H1 (cell line): Measurements from ENCODE around the gene EVI2A. TPM values are rescaled to one million over a fixed set of nuclear protein-coding genes. Genes with fewer than 3 reads are reported as not detected.

Experiments used
- EGR1 ChIP-seq: IDR thresholded peaks from 2 replicates; pipeline ENCODE4 v1.6.1; 2011; ENCODE audit warnings: low read depth, low read length, borderline replicate concordance
- EP300 ChIP-seq, 2 experiments: IDR thresholded peaks; 1 replicate in 1 of 2; 2 replicates in 1 of 2; pipeline ENCODE4 v1.6.1; 2011 to 2012; ENCODE audit warnings: low read depth in 2 of 2, low read length in 2 of 2, mild to moderate bottlenecking in 2 of 2, borderline replicate concordance in 1 of 2, inconsistent platforms in 1 of 2, moderate library complexity in 1 of 2
- TAF7 ChIP-seq: optimal IDR thresholded peaks from 2 replicates; pipeline ENCODE3; 2011; ENCODE audit warnings: low read depth, mild to moderate bottlenecking, inconsistent platforms, low read length, moderate library complexity, borderline replicate concordance
- polyA plus RNA-seq, 7 experiments: library from polyadenylated mRNA; depleted of rRNA in 3 of 7; stranded (reverse) in 5 of 7; unstranded in 2 of 7; fragments of >200 nt in 5 of 7; fragments of 200-250 nt in 2 of 7; gene quantifications; 1 replicate in 5 of 7; 2 replicates in 1 of 7; 4 replicates in 1 of 7; pipeline versions ENCODE4 v1.2.1 to v1.2.3, GENCODE V29; 2011 to 2013; ENCODE audit warnings: missing spikeins in 2 of 7, mixed read lengths in 2 of 7
- total RNA-seq: library from RNA; stranded (reverse); fragmentation: NEBNext Ultra II Directional; extraction: Animal tissue kit (Norgen Biotek cat#: 25700); gene quantifications from 2 replicates; pipeline ENCODE4 v1.2.1, GENCODE V29; 2021

Gene EVI2A
- total and polyA plus RNA-seq, 2 of the 8 experiments (the other 6 are each of a cell fraction or from before 2014, with no cell fraction given): not detected

- no peak for TF ChIP-seq EGR1
- no peak for TF ChIP-seq TAF7
- TF ChIP-seq EP300 (IDR thresholded peaks at IDR 0.05; ENCODE audit: borderline replicate concordance in 1 of 2, low read depth in 2 of 2, low read length in 2 of 2): no peak
These were observed 40.4 kb downstream of the EVI2A start (continued) for GRCh38 chr17:31281061-31281460.
